Left renal pelvis (tissue), 4 donors: ENCODE measurements around the gene OTOS. TPM values are rescaled to one million over a fixed set of nuclear protein-coding genes. Genes with fewer than 3 reads are reported as not detected.

ENCODE experiments used
- DNase-seq, 4 donors: peaks; one replicate each; pipeline ENCODE4 v3.0.0-alpha.2; 2013; ENCODE audit warnings: low read depth in 4 of 4, low spot score in 3 of 4
- polyA plus RNA-seq, 4 donors: library from polyadenylated mRNA; unstranded; fragments of 120-200 nt; gene quantifications; one replicate each; pipeline ENCODE4 v1.2.1, GENCODE V29; 2013; ENCODE audit not compliant: insufficient read length in 4 of 4

Gene OTOS
- polyA plus RNA-seq, 4 donors = 0.26 to 0.46 (median 0.33) TPM; not detected in 1

- DNase-seq = no peak
Observed at GRCh38 chr2:240154606-240155005, 14.1 kb upstream of the OTOS start.

DNA sequence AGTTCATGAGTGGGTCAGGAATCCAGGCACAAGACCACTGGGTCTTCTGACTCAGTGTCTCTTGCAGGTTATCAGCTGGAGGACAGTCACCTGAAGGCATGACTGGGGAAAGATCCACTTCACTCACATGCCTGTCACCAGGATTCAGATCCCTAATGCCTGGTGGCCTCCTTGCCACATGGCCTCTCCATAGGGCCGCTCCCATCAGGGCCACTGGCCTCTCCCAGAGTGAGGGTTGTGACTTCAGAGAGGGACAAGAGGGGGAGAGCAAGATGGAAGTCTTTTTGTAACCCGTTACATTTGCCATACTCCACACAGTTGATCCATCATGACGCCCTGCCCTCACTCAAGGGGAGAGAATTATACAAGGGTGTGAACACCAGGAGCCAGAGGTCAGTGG lies 13.0 kb upstream of the OTOS start:
- no peak for DNase-seq

GRCh38 chr2:240151477-240152031 lies 11.1 kb upstream of the OTOS start:
- DNase-seq = no peak

GRCh38 chr2:240149943-240150784 lies 9.7 kb upstream of the OTOS start:
- no peak for DNase-seq

DNA sequence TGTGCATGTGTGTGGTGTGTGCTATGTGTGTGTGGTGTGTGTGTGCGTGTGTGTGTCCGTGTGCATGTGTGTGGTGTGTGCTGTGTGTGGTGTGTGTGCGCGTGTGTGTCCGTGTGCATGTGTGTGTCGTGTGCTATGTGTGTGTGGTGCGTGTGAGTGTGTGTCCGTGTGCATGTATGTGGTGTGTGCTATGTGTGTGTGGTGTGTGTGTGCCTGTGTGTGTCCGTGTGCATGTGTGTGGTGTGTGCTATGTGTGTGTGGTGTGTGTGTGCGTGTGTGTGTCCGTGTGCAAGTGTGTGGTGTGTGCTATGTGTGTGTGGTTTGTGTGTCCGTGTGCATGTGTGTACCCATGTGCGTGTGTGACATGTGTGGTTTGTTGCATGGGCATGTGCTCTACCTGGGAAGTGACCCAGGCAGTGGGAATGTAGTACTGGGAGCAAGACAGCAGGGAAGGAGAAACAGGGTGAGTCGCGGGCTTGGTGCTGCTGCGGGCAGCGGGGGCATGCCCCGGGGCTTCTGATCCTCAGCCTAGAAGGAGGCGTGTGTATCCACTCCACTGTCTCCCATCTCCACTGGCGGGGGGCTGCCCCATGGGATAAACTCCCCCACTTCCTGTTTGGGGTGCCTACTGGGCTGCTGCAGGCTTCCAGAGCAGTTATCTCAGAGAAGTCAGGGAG lies 7.6 kb upstream of the OTOS start:
- DNase-seq = no peak

GRCh38 chr2:240147382-240147781 lies 6.9 kb upstream of the OTOS start:
- DNase-seq = no peak

GRCh38 chr2:240146627-240147278 lies 6.3 kb upstream of the OTOS start:
- no peak for DNase-seq

GRCh38 chr2:240146141-240146561 lies 5.7 kb upstream of the OTOS start:
- DNase-seq = no peak

DNA sequence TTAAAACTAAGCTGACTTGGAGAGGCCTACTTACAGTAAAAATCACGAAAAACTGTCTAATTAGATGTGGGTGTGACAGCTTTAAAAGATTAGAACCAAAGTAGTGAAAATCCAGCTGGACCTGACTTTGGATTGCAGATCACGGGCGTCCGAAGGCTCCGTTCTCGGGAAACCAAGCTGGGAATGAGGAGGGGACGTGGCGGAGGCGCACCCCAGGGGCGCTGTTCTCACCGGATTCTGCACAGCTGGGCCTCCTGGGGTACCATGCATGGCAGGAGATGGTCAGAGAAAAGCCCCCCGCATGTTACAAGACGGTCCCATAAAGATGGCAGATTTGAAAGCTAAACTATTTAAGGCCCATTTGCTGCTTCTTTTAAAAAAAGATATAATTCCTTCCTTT lies 5.0 kb upstream of the OTOS start:
- DNase-seq = no peak

DNA sequence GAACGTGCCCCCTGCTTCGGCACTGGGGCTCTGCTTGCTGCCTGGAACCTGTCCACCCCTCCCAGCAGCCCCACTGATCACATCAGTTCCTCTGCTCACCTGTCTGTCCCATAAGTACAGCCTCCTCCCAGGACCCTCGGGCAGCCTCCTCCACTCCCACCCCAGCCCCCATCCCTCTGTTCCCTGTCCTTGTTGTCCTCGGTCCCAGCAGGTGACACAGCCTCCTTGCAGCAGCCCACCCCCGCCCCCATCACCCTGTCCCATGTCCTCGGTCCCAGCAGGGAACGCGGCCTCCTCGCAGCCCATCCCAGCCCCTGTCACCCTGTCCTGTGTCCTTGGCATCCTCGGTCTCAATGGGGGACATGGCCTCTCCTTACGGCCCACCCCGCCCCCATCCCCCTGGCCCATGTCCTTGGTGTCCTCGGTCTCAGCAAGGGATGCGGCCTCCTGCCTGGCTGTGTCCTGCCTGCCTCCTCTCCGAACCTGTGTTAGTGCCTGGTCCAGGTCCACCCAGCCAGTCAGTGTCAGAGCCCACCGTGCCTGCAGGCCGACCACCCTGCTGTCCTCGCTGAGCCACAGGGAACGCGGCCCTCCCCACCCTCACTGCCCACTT lies 4.3 kb upstream of the OTOS start:
- no peak for DNase-seq

DNA sequence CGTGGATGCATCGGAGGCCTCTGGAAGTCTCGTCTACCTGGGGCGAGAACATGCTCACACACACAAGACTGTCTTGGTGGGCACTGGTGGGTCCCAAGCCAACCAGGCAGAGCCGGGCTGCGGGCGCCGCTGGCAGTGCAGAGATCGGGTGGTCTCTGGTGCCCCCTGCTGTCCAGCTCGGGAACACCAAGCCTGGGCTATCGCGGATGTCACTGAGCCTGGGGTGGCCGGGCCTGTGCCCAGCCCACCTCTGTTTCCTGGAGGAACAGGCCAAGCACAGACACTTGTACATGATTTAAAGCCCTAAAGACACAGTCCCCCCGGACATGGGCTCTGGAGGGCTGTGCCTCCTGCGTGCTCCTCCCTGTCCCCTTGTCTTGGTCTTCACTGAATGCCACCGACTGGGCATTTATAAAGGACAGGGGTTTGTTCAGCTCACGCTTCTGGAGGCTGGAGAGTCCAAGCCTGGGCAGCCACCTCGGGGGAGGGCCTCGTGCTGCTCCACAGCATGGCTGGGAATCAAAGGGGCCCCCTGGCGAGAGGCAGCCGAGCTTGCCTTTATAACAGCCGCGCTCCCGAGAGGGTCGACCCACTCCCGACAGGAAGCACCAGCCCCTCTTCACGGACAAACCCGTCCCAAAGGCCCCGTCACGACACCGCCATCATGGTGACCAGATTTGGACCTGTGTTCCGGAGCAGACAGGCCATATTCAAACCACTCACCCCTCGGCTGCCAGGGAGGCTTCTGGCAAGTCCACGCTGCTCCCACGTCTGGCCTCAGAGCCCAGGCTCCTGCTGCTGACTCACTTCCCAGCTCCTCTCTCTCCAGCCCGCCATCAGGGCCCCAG lies 3.6 kb upstream of the OTOS start:
- peak in 1 of 4 donors; percentile 41 for DNase-seq

DNA sequence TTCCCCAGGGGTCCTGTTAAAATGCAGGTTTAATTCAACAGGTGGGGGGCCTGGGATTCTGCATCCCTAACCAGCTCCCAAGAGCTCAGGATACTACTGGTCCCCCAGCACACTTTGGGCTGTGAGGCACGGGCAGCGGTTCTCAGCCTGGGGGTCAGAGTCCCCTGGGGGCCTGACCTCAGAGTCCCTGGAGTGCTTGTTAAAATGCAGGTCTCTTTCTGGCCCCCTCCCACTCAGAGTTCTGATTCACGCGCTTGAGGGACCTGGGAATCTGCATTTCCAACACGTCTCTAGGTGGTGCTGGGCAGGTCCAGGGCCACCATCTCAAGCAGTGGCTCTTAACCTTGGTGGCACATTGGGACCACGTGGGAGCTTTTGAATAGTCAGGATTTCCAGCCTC lies 2.8 kb upstream of the OTOS start:
- no peak for DNase-seq

DNA sequence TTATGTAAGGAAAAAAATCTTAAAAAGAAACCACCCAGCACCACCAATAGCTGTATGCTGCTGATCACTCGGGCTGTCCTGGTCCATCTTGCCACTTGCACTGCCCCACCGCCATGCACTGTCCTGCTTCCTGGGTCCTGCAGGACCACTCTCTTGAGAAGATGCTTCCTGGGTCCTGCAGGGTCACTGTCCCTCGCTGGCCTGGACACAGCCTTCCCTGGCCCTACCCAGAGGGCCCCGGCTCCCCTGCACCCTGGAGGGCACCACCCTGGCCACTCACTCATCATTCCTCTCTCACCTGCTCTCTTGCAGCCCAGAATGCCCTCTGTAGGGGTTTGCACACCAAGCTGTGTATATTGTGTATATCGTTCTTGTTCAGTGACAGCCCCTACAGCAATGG lies 2.4 kb upstream of the OTOS start:
- no peak for DNase-seq

GRCh38 chr2:240142256-240142775 lies 1.9 kb upstream of the OTOS start:
- no peak for DNase-seq

GRCh38 chr2:240141736-240142135 lies 1.3 kb upstream of the OTOS start:
- DNase-seq = no peak

GRCh38 chr2:240140920-240141319 lies 462 bp upstream of the OTOS start:
- DNase-seq = no peak

DNA sequence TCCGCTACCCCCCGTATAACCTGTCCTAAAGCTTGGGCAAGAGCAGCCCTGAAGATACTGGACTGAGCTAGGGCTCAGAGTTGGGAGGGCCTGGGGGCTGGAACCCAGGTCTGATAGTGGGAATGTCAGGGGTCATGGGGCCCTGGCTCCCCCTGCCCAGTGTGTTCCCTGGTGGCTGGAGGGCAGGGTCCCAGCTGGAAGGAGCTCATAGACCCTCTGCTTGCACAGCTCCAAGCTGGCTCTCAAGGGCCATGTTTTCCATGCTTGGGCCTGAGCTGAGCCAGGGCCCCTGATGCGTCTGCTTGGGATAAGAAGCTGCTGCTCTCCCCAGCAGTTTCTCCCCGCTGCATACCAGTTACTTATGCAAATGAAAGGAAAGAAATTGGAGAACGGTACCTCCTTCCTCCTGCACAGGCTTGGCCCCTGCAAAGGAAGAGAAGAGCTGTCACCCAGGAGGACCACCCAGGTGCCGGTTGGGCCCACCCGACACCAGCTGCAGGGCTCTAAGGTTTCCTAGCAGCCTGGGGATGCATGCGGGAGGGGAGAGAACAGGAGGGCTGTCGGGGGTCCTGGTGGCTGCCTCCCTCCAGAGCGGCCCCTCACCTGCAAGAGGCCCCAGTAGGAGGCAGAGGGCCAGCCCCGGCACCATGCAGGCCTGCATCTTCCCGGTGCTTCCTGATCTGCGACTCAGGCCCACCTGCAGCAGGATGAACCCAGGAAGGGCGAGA lies 628 bp downstream of the OTOS start:
- no peak for DNase-seq

DNA sequence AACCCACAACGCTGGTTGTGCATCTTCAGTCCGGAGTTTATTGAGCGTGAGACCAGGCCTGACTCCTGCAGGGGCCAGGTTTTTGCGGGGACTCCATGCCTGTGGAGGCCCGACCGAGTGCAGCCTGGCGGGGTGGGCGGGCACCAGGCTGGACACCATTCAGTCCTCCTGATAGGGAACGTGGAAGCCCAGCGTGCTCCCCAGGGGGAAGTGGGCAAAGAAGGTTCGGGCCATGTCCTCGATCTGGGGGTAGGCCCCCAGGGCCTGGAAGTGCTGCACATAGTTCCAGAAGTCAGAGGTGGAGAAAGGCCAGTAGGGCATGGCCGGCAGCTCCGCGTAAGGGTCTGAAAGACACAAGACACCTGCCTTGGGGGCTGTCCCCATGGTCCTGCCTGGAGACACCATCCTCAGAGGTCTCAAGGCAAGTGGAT lies 1.4 kb downstream of the OTOS start:
- no peak for DNase-seq
